GM12891 (cell line): ENCODE data around the gene TPI1.
"Not testable (repeated sequence)": the region's sequence is repeated elsewhere in the genome, so short reads cannot be mapped to it uniquely, and the experiment has no call there.

ENCODE experiments used
- DNase-seq: peaks from one replicate; pipeline ENCODE4 v3.0.0; 2011; ENCODE audit warnings: low spot score; ENCODE audit not compliant: insufficient read length
- FAIRE-seq: peaks from 2 replicates; lab custom pipeline; 2011; peaks lifted over from hg19 to GRCh38; lab: Jason Lieb, UNC
- PAX5 ChIP-seq: IDR thresholded peaks from 2 replicates; pipeline ENCODE4 v1.6.1; 2011; ENCODE audit warnings: low read length, moderate library complexity, mild to moderate bottlenecking; ENCODE audit not compliant: insufficient read depth, severe bottlenecking
- POLR2A ChIP-seq: IDR thresholded peaks from 2 replicates; pipeline ENCODE4 v1.6.1; 2011; ENCODE audit warnings: low read depth, low read length, control low read depth
- POLR2AphosphoS5 ChIP-seq: IDR thresholded peaks from 2 replicates; pipeline ENCODE4 v1.6.1; 2011; ENCODE audit warnings: low read depth, low read length, control low read depth
- POU2F2 ChIP-seq: IDR thresholded peaks from 2 replicates; pipeline ENCODE4 v1.6.1; 2011; ENCODE audit warnings: low read depth, mild to moderate bottlenecking, control low read depth, low read length, moderate library complexity
- SPI1 ChIP-seq: IDR thresholded peaks from 2 replicates; pipeline ENCODE4 v1.6.1; 2011; ENCODE audit warnings: low read depth, low read length, control low read depth
- TAF1 ChIP-seq: IDR thresholded peaks from 2 replicates; pipeline ENCODE4 v1.6.1; 2011; ENCODE audit warnings: low read depth, low read length, control low read depth

Gene TPI1

DNA sequence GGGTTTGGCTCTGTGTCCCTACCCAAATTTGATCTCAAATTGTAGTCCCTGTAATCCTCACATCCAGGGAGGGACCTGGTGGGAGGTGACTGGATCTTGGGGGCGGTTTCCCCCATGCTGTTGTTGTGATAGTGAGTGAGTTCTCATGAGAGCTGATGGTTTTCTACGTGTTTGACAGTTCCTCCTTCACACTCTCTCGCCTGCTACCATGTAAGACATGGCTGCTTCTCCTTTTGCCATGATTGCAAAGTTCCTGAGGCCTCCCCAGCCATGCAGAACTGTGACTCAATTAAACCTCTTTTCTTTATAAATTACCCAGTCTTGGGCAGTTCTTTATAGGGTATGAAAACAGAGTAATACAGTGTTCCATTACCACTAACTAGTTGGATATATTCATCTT is 27.0 kb downstream of the TPI1 start:
- TF ChIP-seq POLR2A (no peak), TAF1 (no peak), SPI1 (no peak), POLR2AphosphoS5 (no peak), PAX5 (no peak), POU2F2 (no peak)
- no peak for FAIRE-seq
- DNase-seq, result no peak

DNA sequence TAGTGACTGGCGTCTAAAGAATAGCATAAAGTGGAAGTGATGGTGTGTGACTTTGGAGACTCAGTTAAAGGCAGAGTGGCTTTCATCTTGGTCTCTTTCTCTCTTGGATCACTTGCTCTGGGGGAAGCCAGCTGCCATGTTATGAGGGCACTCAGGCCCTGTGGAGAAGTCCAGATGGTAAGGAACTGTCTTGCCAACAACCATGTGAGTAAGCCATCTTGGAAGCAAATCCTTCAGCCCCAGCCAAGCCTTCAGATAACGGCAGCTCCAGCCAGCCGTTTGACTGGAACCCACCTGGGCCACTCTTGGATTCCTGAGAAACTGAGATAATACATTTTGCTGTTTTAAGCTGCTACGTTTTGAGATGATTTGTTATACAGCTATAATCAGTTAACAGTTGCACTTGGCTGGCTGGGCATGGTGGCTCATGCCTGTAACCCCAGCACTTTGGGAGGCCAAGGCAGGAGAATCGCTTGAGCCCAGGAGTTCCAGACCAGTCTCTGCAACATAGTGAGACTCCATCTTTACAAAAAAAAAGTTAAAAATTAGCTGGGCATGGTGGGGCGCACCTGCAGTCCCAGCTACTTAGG is 29.6 kb downstream of the TPI1 start:
- DNase-seq (no peak), FAIRE-seq (peak; percentile 33)
- TF ChIP-seq PAX5 (no peak), POU2F2 (no peak), POLR2A (no peak), TAF1 (no peak), POLR2AphosphoS5 (no peak), SPI1 (no peak)

- DNase-seq (no peak), FAIRE-seq (no peak)
- TF ChIP-seq SPI1, result no peak
- no peak for TF ChIP-seq POLR2AphosphoS5
- TF ChIP-seq POLR2A, result no peak
- no peak for TF ChIP-seq TAF1
These were observed 32.1 kb downstream of the TPI1 start for GRCh38 chr12:6899427-6899826.

DNA sequence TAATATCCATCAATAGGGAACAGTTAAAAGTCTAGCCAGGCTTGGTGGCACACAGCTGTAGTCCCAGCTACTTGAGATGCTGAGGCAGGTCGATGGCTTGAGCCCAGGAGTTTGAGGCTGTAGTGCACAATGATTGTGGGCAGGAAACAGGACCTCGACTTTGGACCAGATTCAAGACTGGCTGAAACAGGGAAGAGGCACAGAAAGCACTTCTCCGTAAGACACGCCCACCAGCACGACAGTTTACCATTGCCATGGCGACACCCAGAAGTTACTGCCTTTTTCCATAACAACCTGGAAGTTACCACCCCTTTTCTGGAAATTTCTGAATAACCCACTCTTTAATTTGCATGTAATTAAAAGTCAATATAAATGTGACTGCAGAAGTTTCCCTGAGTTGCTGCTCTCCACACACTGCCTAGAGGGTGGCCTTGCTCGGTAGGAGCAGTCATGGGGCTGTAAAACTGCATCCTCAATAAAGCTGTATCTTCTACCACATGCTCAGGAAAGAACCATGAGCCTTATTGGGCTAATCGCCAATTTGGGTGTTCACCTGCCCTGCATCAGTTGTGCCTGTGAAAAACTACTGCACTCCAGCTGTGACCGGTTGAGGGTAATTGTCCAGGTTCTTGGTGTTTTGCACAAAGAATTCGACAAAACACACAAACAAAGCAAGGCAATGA is 32.6 kb downstream of the TPI1 start:
- DNase-seq, result no peak
- TF ChIP-seq POU2F2 (no peak), PAX5 (no peak), POLR2A (no peak), TAF1 (no peak), SPI1 (no peak), POLR2AphosphoS5 (no peak)
- peak; percentile 9 for FAIRE-seq

DNA sequence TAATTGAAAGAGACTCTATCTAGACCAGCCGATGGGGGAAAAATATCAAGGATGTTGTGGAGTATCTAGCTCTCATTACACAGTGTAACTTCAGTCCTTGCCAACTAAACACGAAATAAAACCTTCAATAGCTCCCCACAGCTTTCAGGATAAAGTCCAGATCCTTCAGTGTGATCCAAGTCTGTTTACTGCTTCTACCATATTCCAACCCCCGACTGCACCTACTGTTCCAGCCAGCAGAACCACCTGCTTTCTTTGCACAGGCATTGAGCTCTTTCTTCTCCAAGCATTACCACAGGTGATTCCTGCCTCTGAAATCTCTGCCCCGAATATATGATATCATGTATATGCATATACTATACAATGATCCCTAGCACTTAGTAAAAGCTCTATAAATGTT is 35.1 kb downstream of the TPI1 start:
- FAIRE-seq, result no peak
- TF ChIP-seq TAF1 (no peak), SPI1 (no peak), PAX5 (no peak), POLR2A (no peak), POU2F2 (no peak), POLR2AphosphoS5 (no peak)
- DNase-seq, result no peak

DNA sequence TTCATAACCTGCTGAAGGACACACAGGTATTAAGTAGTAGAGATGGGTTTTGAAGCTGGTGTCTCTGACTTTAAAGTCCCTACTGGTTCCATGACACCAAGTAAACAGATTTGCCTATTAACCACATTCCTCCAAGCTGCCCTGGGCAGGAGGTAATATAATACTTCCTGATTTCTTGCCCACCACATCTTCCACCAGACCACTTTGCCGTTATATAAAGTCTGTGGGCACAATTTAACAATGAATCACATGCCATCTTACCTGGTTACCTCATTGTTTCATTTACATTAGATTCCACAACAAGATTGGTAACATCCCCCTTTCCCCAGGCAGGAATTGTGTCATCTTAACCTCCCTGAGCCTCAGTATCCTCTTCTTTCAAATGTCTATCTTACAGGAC is 36.4 kb downstream of the TPI1 start:
- no peak for FAIRE-seq
- DNase-seq, result no peak
- TF ChIP-seq SPI1, result no peak
- no peak for TF ChIP-seq POLR2AphosphoS5
- no peak for TF ChIP-seq PAX5
- TF ChIP-seq POLR2A, result no peak
- no peak for TF ChIP-seq TAF1

DNA sequence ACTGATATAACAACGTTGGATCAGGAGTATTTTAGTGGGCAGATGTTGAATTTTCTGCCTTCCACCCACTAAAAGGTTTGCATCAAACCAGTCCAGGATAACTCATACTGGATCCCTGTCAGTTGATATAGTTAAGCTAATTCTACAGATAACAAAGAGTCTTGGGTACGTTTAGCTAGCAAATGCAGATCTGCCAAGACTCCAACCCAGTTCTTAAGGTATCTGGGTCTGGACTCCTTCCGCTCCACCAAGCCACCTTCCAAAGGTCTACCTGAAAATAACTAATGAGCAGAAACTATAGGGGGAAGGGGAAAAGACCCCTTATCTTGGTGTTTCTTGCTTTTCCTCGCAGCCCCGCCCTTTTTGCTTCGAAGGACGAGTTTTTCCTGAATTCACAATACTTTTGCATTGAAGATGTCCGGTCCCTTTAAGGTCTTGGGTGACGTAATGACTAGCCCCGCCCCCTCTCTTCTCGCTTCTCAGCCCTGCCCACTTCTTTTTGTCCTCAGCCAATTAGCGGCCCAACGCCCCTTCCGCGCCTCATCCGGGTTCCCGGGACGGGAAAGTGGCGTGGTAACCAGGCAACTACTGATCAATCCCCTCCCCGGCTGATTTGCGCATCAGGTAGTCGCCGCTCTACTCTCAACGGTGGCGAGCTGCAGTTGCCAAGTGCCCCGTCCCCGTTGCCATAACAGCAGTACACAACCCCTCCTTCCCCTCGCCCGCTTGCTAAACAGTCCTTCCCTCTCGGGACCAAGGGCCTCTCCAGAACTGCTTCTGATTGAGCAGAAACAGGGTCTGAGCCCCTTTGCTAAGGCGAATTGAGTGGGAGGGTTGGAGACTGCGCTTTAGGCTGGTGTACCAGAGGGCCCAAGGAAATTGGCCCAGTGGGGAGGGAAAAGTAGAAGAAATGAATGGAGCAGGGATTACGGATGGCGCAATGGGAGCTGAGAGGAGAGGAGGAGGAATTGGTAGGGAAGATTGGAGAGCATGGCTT is 37.2 kb downstream of the TPI1 start, which contains the start of gene LRRC23:
Gene LRRC23 (plus strand): TSS at position 543 of the 997 bp plus-strand sequence. CDS start 812 bp downstream, outside the sequence.
- FAIRE-seq, result peak; percentile 99

DNA sequence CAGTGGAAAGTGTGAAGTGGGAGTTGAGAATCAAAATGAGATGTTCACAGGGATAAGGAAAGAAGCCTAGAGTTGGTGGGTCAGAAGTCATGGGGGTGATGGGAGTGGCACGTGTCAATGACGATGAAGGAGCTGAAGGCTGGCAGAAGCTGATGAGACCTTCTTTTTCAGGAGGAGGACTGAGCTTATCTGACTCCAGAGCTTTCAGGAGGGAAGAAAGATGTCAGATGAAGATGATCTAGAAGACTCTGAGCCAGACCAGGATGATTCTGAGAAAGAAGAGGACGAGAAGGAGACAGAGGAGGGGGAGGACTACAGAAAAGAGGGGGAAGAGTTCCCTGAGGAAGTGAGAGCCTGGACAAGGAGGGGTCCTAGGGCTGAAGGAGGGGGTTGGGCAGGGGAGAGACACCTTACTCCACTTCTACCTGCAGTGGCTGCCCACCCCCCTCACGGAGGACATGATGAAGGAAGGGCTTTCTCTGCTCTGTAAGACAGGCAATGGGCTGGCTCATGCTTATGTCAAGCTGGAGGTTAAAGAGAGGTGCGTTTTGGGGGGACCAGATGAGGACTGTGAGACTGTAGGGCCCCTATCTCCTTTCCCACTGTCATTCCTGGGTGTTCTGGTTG is 38.2 kb downstream of the TPI1 start:
- no peak for FAIRE-seq
- TF ChIP-seq PAX5, result no peak
- no peak for TF ChIP-seq POU2F2
- TF ChIP-seq SPI1, result no peak
- no peak for TF ChIP-seq POLR2AphosphoS5
- TF ChIP-seq TAF1, result no peak
- no peak for TF ChIP-seq POLR2A
- no peak for DNase-seq

More for the DNA sequence above, 37.2 kb downstream of the TPI1 start, which contains the start of gene LRRC23:
- TF ChIP-seq PAX5 (no peak), TAF1 (no peak), POLR2A (no peak), POLR2AphosphoS5 (no peak), SPI1 (no peak), POU2F2 (no peak)
- peak; percentile 82 for DNase-seq

- not testable (repeated sequence) for FAIRE-seq, DNase-seq
These were observed 40.8 kb downstream of the TPI1 start for GRCh38 chr12:6908141-6908540.
